NB4 (cell line): ENCODE results near the gene HAAO.

Experiments used
- CTCF ChIP-seq: IDR thresholded peaks from one replicate; pipeline ENCODE4 v1.5.1; 2012; ENCODE audit warnings: low read depth, low read length
- MYC ChIP-seq: IDR thresholded peaks from 2 replicates; pipeline ENCODE4 v1.6.1; 2011; ENCODE audit warnings: low read depth, low read length
- POLR2A ChIP-seq: IDR thresholded peaks from 2 replicates; pipeline ENCODE4 v1.6.1; 2011; ENCODE audit warnings: mild to moderate bottlenecking; ENCODE audit not compliant: insufficient read length; ENCODE audit errors: extremely low read depth
- TF ChIP-seq, protein P1 (sequence below): IDR thresholded peaks from 2 replicates; pipeline ENCODE4 v1.6.1; 2011; ENCODE audit warnings: low read depth, low read length

DNA sequence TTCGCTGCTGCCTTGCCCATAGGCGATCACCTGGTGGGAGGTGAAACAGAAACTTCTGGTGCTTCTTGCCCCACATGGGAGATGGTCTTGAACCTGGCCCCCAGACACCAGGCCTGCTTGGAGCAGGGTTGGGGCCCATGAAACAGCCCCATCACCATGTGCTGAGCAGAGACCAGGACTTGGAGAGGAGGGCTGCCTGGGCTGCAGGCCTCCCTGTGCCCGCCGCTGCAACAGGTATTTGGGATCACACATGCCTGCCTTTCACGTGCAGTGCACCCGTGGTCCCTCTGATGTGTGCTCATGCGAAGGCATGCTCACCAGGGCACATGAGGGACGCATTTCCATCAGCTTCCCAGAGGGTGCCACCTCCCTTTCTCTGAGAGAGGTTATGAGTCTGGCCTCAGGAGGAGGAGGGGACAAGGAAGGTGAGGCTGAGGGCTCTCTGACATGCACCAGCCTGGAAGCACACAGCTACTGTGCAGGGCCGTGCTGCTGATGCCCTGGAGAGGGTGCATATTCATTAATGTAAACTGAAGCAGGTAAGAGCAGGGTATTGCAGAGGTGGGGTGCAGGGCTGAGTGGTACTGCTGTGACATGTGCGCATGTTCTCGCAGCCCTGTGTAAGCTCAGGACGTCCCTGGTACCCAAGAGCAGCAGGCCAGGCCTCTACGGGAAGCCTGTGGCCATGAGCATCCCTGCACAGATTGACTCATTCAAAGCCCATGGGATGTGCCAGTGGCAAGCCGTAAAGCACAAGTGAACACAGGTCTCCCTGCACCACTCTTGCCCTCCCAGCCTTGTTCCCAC, 24.3 kb downstream of the HAAO start:
- TF ChIP-seq MYC, result no peak
- no peak for TF ChIP-seq CTCF
- no peak for TF ChIP-seq POLR2A
- TF ChIP-seq, protein P1, sequence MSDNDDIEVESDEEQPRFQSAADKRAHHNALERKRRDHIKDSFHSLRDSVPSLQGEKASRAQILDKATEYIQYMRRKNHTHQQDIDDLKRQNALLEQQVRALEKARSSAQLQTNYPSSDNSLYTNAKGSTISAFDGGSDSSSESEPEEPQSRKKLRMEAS, result no peak
